SIG-M5 (cell line): ENCODE measurements around the gene TAF6.
A peak's percentile ranks its signal among the peaks of the same experiment; 100 is the strongest.
"Not testable (repeated sequence)": the region's sequence is repeated elsewhere in the genome, so short reads cannot be mapped to it uniquely, and the experiment has no call there.

Experiments
- DNase-seq: peaks from one replicate; lab custom pipeline; 2025; lab: John Stamatoyannopoulos, UW

The TAF6 gene

DNA sequence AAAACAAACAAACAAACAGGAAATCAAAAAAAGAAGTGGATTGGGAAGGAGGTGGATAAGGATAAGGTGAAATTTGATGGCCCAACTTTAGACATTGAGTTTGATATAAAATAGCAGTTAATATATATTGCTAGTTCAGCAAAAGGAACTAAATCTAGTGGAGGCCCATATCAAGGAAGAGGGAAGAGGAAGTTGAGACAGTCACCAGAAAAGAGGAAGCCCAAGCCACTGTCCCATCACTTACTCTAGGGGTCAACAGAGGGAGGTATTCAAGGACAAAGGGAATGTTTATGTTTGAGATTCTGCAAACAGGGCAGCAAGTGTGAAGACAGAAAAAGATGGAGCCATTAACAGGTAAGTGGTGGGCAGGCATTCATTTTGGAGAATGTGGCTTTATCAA, 33.2 kb upstream of the TAF6 start:
- peak; percentile 67 for DNase-seq

DNA sequence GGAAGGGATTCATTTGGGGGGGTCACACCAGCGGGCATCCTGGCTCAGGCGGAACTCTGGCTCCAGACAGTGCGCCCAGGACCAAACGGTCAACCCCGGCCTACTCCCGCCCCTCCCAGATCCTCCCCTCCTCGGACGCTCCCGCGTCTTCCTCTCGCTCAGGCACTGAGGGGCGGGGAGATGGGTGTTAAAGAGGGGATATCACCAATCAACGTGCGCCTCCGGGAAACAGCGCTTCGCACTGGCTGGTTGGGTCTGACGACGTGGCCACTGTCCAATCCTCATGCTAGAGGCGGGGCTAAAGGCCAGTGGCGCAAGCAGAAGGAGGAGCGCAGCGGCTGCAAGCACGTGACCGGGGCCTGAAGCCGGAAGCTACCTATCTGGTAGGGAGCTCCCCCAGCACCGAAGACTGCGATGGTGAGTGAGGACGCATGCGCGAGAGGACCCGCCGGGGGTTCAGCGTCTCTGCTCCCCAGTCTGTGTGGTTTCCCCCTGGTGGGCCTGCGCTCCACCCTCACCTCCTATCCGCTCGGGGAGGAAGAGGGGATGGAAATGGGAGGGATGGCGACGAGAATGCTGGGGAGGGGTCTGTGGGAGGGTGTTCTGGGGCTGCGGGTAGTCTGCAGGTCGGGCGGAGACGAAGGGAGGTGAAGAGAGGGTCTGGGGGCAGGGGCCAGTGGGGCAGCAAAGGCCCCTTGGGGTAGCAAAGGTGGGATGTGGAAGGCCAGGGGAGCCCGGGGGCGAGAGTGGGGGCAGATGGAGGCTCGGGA, 29.6 kb upstream of the TAF6 start, which contains the start of gene LAMTOR4:
LAMTOR4 (plus strand) TSS at position 360 of the 770 bp plus-strand sequence; CDS start at position 415, 55 bp downstream.
- DNase-seq = peak; percentile 88

DNA sequence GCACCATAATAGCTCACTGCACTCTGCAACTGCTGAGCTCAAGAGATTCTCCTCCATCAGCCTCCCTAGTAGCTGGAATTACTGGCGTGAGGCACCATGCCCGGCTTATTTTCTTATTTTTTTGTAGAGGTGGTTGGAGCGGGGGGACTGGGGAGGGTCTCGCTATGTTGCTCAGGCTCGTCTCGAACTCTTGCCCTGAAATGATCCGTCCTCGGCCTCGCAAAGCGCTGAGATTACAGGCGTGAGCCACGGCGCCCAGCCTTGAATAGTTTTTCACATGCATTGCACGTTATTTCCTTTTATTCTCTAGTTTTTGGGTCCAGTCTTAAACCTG, 29.0 kb upstream of the TAF6 start:
- no peak for DNase-seq

DNA sequence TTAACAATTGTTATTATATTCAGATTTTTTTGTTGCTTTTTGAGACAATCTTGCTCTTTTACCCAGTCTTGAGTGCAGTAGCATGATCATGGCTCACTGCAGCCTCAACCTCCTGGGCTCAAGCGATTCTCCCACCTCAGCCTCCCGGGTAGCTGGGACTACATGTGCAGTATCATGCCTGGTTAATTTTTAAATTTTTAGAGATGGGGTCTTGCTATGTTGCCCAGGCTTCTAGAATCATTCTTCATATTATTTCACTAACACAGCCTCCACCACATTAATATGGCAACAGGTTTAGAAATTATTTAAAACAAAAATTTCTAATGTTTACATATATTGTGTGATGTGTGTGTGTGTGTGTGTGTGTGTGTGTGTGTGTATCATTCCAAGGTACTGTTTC, 28.1 kb upstream of the TAF6 start:
- DNase-seq = no peak

DNA sequence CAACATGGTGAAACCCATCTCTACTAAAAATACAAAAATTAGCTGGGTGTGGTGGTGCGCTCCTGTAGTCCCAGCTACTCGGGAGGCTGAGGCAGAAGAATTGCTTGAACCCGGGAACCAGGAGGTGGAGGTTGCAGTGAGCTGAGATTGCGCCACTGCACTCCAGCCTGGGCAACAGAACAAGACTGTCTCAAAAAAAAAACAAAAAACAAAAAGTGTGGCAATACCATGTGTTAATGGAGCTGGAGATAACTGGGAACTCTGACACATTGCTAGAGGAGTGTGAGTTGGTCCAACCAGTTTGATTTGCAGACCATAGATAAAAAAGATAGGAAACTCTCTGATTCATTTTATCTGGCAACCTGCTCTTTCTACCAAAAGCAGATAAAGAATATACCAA, 27.2 kb upstream of the TAF6 start:
- DNase-seq = not testable (repeated sequence)

DNA sequence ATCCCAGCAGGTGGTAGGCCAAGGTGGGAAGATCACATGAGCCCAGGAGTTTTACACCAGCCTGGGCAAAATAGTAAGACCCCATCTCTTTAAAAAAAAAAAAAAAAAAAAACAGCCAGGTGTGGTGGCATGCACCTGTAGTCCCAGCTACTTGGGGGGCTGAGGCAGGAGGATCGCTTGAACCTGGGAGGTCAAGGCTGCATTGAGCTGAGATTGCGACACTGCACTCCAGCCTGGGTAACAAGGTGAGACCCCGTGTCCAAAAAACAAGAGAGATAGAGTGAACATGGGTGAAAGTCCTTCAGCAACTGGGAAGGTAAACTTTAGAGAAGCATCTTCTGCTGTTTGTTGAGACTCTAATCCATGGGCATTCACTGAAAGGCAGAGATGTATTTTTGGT, 23.3 kb upstream of the TAF6 start:
- no peak for DNase-seq

DNA sequence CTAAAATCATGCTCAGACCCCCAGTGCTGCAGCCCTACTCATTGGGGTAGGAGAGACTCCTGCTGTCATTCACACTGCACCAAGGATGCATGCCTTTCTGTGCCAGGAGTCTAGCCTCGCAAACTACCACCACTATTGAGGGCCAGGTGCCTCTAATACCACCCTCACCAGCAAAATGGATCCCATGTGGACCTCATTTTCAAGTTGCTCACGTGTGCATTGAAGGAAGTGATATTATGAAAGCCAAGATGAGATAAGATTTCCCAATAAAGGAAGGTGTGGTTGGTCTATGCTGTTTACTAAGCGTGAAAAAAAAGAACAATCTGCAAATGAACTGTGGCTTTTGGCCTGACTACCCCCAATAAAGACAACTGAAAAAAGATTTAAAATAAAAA, 22.4 kb upstream of the TAF6 start:
- DNase-seq = no peak

DNA sequence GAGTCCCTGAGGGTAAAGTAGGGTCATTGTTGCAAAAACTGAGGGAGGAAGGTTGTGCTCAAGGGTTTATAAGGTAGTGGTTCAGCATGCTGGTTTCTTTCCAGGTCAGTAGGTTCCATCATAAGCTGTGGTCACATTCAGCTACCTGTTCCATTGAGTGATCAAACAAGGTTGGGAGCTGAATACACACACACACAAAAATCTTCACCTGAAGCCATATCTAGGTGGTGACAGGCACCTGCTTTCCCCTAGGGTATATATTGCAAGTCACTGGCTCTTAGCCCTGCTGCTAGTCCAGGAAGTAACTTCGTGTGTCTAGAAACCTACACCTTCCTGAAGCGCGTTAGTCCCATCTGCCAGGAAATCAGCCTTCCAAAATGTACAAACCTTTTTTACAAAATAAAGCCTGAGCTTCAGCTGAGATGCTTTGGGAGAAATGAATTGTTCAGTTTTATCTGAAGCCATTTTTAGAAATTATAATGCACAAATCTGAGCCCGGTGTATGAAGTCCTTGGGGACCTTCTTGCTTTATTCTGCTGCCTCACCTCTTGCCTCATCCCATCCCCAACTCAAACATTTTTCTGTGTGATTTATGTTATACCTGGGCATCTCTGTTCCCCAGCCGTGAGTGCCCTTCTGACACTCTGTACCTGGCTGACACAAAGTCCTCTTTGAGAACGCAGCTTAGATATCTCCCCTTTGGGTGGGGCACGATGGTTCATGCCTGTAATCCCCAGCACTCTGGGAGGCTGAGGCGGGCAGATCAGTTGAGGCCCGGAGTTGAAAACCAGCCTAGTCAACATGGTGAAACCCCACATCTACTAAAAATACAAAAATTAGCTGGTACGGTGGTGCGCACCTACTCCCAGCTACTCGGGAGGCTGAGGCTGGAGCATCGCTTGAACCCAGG, 18.9 kb upstream of the TAF6 start:
- DNase-seq = no peak

DNA sequence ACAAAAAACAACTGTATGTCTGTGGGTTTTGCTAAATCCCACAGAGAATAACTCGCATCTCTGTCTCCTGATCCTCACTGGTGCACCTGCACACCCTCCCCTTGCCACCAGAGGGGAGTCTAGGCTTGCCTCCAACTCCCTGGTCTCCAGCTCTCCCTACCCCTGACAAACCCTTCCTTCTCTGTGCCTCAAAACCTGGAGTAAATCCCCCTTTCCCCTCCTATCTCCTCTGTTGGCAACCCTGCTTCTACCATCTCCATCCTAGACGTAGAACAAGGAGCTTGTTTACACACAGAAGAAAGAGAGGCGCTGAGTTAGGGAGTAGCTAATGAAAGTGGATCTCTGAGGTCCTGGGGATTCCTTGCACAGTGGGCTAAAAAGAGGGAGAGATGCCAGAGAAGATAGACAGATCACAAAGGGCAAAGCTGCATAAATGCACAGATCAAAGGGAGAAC, 13.6 kb upstream of the TAF6 start:
- no peak for DNase-seq

DNA sequence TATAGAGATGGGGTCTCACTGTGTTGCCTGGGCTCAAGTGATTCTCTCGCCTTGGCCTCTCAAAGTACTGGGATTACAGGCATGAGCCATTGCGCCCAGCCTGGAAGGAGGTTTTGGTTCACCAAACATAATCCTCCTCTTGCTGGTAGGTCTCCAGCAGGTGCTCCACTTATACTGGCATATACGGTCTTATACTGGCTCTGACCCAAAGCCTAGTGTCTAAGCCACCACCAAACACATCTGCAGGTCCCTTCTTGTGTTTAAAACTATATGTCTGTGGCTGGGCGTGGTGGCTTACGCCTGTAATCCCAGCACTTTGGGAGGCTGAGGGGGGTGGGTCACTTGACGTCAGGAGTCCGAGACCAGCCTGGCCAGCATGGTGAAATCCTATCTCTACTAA, 13.0 kb upstream of the TAF6 start:
- DNase-seq = no peak

DNA sequence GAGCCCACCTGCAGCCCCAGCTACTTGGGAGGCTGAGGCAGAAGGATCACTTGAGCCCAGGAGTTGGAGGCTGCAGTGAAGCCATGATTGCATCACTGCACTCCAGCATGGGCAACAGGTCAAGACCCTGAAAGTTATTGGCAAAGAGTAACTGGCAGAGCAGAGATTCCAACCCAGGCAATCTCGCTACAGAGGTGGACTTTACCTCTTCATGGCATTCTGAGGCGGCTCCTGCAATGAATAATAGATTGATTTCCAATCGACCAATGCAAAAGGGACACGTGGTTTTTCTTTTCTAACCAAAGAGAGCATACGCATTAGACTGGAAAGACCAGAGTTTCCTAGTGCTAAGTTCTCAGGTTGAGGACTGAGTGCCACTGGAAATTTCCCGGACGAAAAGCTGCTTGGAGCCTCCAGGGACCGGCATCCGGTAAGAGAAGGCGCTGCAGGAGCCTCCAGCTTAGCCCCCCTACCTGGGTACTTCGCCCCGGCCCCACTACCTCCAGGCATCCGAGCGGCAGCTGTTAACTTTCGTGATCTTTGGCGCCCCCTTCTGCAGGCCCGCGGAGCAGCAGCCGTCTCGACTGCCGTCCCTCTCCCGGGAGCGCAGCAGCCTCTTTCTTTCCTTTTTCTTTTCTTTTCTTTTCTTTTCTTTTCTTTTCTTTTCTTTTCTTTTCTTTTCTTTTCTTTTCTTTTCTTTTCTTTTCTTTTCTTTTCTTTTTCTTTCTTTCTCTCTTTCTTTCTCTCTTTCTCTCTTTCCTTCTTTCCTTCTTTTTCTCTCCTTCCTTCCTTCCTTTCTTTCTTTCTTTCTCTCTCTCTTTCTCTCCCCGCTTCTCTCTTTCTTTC, 11.7 kb upstream of the TAF6 start:
- DNase-seq = no peak

DNA sequence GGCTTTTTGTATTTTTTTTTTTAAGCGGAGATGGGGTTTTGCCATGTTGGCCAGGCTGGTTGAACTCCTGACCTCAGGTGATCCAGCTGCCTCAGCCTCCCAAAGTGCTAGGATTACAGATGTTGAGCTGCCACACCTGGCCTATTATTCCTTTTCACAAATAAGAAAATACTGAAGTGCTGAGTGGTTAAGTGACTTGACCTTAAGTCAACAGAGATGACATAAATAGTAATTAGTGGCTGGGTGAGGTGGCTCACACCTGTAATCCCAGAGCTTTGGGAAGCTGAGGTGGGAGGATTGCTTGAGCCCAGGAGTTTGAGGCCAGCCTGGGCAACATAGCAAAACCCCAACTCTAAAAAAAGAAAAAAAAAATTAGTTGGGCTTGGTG, 11.1 kb upstream of the TAF6 start:
- DNase-seq = not testable (repeated sequence)

DNA sequence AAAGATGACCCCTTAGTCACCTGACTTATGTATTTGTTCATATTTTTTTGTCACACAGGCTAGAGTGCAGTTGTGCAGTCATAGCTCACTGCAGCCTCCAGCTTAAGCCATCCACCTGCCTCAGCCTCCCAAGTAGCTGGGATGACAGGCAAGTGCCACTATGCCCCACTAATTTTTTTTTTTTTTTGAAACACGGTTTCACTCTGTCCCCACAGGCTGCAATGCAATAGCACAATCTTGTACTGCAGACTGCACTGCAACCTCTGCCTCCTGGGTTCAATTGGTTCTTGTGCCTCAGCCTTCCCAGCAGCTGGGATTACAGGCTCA, 9.4 kb upstream of the TAF6 start:
- no peak for DNase-seq

DNA sequence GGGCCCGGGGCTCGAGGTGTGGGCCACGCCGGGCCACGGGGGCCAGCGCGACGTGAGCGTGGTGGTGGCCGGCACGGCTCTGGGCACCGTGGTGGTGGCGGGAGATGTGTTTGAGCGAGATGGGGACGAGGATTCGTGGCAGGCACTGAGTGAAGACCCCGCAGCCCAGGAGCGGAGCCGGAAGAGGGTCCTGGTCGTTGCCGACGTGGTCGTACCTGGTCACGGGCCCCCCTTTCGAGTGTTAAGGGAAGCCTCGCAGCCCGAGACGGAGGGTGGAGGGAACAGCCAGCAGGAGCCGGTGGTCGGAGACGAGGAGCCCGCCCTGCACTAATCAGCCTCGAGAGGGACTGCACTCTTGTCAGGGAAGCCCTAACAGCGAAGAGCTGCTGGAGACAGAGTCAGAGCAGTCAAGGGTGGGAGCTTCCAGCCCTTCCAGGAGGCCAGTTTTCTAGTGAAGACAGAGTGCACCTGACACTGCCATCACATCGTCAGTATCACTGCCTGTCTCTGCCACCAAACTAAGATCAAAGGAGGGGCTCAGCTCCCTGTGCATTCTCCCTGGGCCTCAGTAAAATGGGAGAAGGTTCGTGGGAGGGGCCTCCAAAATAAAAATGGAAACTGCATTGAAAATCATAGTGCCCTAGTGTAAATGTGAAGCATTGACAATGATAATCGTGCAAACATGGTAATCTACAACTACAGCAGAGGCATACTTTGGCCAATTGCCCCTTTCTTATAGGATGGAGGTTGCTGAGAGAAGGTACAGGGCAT, 8.9 kb upstream of the TAF6 start:
- no peak for DNase-seq

DNA sequence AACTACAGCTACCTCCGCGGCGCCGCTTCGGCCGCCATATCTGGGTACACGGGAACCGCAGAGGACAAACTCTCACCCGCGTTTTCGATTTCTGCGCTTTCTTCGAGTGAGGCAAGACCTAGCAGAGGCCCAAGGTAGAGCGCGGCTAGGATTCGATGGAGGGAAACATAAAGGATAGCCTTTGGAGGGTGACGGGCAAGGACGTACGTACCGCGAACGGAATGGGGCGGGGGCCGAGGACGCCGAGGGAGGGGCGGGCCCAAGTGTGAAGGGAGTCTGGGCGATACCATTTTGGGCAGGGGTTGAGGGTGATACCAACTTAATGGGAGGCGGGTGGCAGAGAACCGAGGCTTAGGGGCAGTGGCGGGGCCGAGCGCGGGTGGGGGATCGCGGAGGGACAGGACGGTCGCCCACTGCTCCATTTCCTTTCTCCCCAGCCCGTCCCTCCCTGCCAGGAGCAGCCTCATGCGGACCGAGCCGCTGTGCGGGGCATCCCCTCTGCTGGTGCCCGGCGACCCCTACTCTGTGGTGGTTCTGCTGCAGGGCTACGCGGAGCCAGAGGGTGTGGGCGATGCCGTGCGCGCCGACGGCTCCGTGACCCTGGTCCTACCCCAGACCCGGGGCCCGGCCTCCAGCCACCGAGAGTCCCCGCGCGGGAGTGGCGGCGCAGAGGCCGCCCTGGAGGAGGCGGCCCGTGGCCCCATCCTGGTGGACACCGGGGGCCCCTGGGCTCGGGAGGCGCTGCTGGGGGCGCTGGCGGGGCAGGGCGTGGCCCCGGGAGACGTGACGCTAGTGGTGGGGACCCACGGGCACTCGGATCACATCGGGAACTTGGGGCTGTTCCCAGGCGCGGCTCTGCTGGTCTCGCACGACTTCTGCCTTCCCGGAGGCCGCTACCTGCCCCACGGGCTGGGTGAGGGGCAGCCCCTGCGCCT, 8.0 kb upstream of the TAF6 start, which contains the start of gene MBLAC1:
MBLAC1 (plus strand) TSS at position 37 of the 935 bp plus-strand sequence; CDS start at position 466, 429 bp downstream.
- DNase-seq = peak; percentile 44

DNA sequence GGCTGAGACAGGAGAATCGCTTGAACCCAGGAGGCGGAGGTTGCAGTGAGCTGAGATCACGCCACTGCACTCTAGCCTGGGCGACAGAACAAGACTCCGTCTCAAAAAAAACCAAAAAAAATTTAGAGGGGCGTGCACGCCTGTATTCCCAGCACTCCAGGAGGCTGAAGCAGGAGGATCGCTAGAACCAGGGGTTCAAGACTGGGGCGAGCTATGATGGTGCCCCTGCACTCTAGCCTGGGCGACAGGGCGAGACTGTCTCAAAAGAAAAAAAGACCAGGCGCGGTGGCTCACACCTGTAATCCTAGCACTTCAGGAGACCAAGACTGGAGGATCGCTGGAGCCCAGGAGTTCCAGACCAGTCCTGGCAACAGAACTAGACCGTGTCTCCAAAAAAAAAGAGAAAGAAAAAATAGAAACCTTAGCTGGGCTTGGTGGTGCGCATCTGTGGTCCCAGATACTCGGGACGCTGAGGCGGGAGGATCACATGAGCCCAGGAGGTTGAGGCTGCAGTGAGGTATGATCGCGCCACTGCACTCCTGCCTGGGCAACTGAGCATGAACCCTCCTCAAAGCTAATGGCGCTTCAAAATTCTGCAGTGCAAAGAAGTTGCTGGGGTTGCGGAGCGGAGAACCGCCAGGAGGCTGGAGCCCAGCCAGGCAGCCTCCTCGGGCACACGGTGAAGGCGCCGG, 7.2 kb upstream of the TAF6 start:
- no peak for DNase-seq

DNA sequence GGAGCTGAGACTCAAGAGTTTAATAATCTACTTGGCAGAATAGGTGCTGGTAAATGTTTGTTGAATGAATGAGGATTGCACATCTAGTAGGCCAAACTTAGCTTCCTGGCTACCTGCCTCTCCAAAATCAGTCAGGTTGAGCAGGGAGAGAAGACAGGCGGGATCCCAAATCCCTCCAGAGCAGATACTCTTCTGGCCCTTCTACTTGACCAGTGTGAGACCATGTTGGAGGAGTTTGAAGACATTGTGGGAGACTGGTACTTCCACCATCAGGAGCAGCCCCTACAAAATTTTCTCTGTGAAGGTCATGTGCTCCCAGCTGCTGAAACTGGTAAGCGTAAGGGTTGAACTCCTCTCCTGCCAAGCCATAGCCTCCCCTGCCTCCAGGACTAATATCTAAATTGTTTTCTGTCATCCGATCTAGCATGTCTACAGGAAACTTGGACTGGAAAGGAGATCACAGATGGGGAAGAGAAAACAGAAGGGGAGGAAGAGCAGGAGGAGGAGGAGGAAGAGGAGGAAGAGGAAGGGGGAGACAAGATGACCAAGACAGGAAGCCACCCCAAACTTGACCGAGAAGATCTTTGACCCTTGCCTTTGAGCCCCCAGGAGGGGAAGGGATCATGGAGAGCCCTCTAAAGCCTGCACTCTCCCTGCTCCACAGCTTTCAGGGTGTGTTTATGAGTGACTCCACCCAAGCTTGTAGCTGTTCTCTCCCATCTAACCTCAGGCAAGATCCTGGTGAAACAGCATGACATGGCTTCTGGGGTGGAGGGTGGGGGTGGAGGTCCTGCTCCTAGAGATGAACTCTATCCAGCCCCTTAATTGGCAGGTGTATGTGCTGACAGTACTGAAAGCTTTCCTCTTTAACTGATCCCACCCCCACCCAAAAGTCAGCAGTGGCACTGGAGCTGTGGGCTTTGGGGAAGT, 5.4 kb upstream of the TAF6 start:
- no peak for DNase-seq

DNA sequence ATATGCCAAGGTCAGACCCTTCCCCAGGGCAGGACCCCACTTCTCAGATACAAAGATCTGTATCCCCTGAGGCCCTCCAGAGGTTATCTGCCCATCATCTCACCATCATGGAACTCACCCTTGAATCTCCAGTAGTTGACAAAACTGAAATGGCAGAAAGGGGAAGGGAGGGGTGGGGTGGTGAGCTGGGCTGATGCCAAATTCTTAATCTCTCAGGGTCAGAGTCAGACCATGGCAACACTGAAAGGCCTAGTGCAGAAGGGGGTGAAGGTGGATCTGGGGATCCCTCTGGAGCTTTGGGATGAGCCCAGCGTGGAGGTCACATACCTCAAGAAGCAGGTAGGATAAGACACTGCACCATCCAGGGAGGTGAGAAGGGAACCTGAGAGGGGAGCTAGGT, 3.4 kb upstream of the TAF6 start:
- no peak for DNase-seq

DNA sequence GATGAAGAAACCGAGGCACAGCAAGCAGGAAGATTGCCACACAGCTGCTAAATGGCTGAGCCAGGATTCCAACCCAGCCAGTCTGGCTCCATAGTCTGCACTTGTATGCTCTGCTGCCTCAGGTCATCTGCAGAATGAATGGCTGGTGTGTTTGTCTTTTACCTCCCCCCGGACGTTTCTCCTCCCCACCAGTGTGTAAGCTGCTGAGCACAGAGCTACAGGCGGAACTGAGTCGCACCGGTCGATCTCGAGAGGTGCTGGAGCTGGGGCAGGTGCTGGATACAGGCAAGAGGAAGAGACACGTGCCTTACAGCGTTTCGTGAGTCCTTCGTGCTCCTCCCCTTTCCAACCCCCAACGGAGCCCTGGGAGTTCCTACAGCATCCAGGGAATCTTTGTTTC, 2.9 kb upstream of the TAF6 start:
- DNase-seq = no peak
